ENCODE measurements around the gene AGBL4. TPM values are rescaled to one million over a fixed set of nuclear protein-coding genes. Genes with fewer than 3 reads are reported as not detected.

The AGBL4 gene
- total RNA-seq, 1 experiment from 2014 or later, result not detected

- Histone ChIP-seq H3K4me1 (ENCODE audit: control insufficient read depth in 1 of 2, insufficient read depth in 2 of 2, low read length in 2 of 2) (no peaks in the 10 kb centered on the region), H3K9me3 (ENCODE audit: control insufficient read depth in 1 of 2, insufficient read depth in 1 of 2, low read depth in 1 of 2, low read length in 2 of 2) (no peaks in the 10 kb centered on the region), H3K9me2 (ENCODE audit: insufficient read depth) (no peaks in the 10 kb centered on the region), H4K20me1 (ENCODE audit: insufficient read depth) (no peaks in the 10 kb centered on the region), H3K27me3 (ENCODE audit: insufficient read depth, low read length) (peaks cover 52% of the 10 kb centered on the region), H3K4me3 (replicated peaks in 1 of 2; ENCODE audit: low read depth in 1 of 2, low read length in 2 of 2) (no peak overlapping the region), H3K27ac (ENCODE audit: low read depth, low read length) (no peak overlapping the region), H3K4me2 (ENCODE audit: low read length) (no peak overlapping the region), H2AFZ (ENCODE audit: low read depth, low read length, poor library complexity, severe bottlenecking) (no peak overlapping the region), H3K36me3 (ENCODE audit: control insufficient read depth in 1 of 2, insufficient read depth in 2 of 2, low read length in 2 of 2) (no peaks in the 10 kb centered on the region), H3K79me2 (ENCODE audit: insufficient read depth, low read length) (no peaks in the 10 kb centered on the region), H3K9ac (ENCODE audit: low read length) (no peak overlapping the region)
- ChIA-PET RAD21 (ENCODE audit: low non-redundant PET in 1 of 2, low total read pairs in 2 of 2, uncharacterized antibody in 2 of 2, unreplicated experiment in 2 of 2) (no interaction called here), CTCF (no interaction called here), POLR2A (no interaction called here)
- no TSS peak for BruUV-seq (replicated peaks)
- intact Hi-C loops (cut with micrococcal nuclease), result no loop called here
- no peak for ATAC-seq
- TF ChIP-seq ZBTB33 (IDR thresholded peaks at IDR 0.05; ENCODE audit: extremely low read depth, insufficient replicate concordance, low read length) (no peak), EZH2phosphoT487 (IDR thresholded peaks at IDR 0.05; ENCODE audit: borderline replicate concordance) (no peak), ZFX (IDR thresholded peaks at IDR 0.05) (no peak), ELF1 (IDR thresholded peaks at IDR 0.05; ENCODE audit: borderline replicate concordance, low read depth) (no peak), CBX3 (IDR thresholded peaks at IDR 0.05; ENCODE audit: low read depth) (no peak), TCF7L2 (IDR thresholded peaks at IDR 0.05; ENCODE audit: borderline replicate concordance, extremely low read depth, insufficient read depth, insufficient read length) (no peak), YY1 (IDR thresholded peaks at IDR 0.05; ENCODE audit: extremely low read depth, insufficient replicate concordance, low read depth, low read length) (no peak), SRF (IDR thresholded peaks at IDR 0.05; ENCODE audit: low read depth) (no peak), FOSL1 (IDR thresholded peaks at IDR 0.05; ENCODE audit: low read depth) (no peak), POLR2A (IDR thresholded peaks at IDR 0.05; ENCODE audit: borderline replicate concordance, extremely low read depth, insufficient read depth, insufficient read length) (no peak), EZH2 (IDR thresholded peaks at IDR 0.05) (no peak), RAD21 (IDR thresholded peaks at IDR 0.05; ENCODE audit: low read depth) (no peak), CEBPB (IDR thresholded peaks at IDR 0.05; ENCODE audit: low read depth) (no peak), ATF3 (IDR thresholded peaks at IDR 0.05) (no peak), SIN3A (IDR thresholded peaks at IDR 0.05; ENCODE audit: low read depth) (no peak), EGR1 (IDR thresholded peaks at IDR 0.05; ENCODE audit: low read depth) (no peak)
- TF ChIP-seq, protein P1, sequence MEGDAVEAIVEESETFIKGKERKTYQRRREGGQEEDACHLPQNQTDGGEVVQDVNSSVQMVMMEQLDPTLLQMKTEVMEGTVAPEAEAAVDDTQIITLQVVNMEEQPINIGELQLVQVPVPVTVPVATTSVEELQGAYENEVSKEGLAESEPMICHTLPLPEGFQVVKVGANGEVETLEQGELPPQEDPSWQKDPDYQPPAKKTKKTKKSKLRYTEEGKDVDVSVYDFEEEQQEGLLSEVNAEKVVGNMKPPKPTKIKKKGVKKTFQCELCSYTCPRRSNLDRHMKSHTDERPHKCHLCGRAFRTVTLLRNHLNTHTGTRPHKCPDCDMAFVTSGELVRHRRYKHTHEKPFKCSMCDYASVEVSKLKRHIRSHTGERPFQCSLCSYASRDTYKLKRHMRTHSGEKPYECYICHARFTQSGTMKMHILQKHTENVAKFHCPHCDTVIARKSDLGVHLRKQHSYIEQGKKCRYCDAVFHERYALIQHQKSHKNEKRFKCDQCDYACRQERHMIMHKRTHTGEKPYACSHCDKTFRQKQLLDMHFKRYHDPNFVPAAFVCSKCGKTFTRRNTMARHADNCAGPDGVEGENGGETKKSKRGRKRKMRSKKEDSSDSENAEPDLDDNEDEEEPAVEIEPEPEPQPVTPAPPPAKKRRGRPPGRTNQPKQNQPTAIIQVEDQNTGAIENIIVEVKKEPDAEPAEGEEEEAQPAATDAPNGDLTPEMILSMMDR (IDR thresholded peaks at IDR 0.05 in 2 of 3, conservative IDR thresholded peaks at IDR 0.05 in 1 of 3; ENCODE audit: borderline replicate concordance in 1 of 3, insufficient read depth in 1 of 3, low read depth in 2 of 3, low read length in 2 of 3), result no peak
- TF ChIP-seq, protein P2, sequence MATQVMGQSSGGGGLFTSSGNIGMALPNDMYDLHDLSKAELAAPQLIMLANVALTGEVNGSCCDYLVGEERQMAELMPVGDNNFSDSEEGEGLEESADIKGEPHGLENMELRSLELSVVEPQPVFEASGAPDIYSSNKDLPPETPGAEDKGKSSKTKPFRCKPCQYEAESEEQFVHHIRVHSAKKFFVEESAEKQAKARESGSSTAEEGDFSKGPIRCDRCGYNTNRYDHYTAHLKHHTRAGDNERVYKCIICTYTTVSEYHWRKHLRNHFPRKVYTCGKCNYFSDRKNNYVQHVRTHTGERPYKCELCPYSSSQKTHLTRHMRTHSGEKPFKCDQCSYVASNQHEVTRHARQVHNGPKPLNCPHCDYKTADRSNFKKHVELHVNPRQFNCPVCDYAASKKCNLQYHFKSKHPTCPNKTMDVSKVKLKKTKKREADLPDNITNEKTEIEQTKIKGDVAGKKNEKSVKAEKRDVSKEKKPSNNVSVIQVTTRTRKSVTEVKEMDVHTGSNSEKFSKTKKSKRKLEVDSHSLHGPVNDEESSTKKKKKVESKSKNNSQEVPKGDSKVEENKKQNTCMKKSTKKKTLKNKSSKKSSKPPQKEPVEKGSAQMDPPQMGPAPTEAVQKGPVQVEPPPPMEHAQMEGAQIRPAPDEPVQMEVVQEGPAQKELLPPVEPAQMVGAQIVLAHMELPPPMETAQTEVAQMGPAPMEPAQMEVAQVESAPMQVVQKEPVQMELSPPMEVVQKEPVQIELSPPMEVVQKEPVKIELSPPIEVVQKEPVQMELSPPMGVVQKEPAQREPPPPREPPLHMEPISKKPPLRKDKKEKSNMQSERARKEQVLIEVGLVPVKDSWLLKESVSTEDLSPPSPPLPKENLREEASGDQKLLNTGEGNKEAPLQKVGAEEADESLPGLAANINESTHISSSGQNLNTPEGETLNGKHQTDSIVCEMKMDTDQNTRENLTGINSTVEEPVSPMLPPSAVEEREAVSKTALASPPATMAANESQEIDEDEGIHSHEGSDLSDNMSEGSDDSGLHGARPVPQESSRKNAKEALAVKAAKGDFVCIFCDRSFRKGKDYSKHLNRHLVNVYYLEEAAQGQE (IDR thresholded peaks at IDR 0.05; ENCODE audit: low read depth), result no peak
- TF ChIP-seq, protein P3, sequence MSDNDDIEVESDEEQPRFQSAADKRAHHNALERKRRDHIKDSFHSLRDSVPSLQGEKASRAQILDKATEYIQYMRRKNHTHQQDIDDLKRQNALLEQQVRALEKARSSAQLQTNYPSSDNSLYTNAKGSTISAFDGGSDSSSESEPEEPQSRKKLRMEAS (IDR thresholded peaks at IDR 0.05), result no peak
- DNase-seq (ENCODE audit: low read depth, low spot score), result no peak
Measured at GRCh38 chr1:48527051-48527450, 1496.7 kb downstream of the AGBL4 start.

All from HCT116 (cell line).